ENCODE data around the gene CRTAC1.

DNA sequence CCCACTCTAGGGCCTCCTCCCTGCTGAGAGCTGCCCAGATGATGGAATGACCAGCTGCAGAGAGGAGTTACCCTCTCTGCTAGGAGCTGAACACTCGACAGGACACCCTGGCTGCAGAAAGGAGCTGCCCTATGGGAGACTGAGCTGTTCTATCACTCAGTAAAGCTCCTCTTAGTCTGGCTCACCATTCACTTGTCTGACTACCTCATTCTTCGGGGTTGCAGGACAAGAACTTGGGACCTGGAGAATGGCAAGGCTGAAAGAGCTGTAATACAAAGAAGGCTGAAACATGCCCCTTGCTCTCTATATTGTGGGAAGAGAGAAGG is 30.5 kb downstream of the CRTAC1 start:
- TF ChIP-seq CTCF (IDR thresholded peaks at IDR 0.05; ENCODE audit: low read depth, low read length, missing input control) = no peak
- no peak for TF ChIP-seq MAX (IDR thresholded peaks at IDR 0.05)

Data from liver (tissue), 2 donors.